ENCODE results near the gene KLHL22.

DNA sequence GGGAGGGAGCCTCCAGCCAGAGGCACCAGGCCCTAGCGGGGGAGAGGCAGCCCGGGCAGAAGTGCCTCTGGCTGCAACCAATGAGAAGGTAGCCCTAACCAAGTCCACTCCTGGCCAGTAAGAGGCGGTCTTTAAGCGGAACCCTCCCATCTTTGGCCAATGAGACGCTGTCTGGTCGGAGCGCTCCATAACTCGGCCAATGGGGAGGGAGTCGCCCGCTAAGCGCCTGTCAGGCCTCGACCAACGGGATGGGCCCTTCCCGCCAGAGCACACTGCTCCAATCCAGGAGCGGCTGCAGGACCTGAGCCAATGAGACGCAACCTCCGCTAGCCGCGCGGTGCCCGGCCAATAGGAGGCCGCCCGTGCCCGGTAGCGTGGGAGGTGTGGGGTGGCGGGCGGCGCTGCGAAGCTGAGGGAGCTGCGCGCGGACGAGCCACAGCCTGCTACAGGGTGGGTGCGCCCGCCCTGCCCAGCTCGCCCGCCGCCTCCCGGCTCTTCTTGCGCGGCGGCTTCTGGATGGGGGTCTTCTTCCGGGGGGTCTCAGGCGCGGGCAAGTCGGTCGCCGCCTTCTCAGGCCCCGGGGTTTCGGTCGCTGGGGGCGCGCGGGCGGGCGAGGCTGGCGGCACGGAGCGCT is 70.5 kb downstream of the KLHL22 start:
- TF ChIP-seq POLR2A (IDR thresholded peaks at IDR 0.05; ENCODE audit: low read depth, low read length): no peak
- TF ChIP-seq POLR2AphosphoS5 (IDR thresholded peaks at IDR 0.05; ENCODE audit: low read depth, low read length): no peak
- TF ChIP-seq TAF1 (IDR thresholded peaks at IDR 0.05; ENCODE audit: low read depth, low read length): no peak
- TF ChIP-seq PAX5 (IDR thresholded peaks at IDR 0.05; ENCODE audit: insufficient read depth, low read length, severe bottlenecking): no peak
